HAP-1 (cell line): ENCODE results near the gene UNC119.
"Not testable (repeated sequence)": the region's sequence is repeated elsewhere in the genome, so short reads cannot be mapped to it uniquely, and the experiment has no call there.

Experiments
- DNase-seq, 2 experiments: peaks; one replicate each; pipeline ENCODE4 v3.0.0-alpha.2; 2016 to 2020; ENCODE audit warnings: low spot score in 2 of 2
- H3K27me3 ChIP-seq: fragments of 250-450 bp; sonication (Bioruptor Pico); 2 replicates; pipeline ENCODE4 v1.5.1; 2020; ENCODE audit warnings: low read depth, mild to moderate bottlenecking, moderate library complexity
- H3K36me3 ChIP-seq: fragments of 250-450 bp; sonication (Bioruptor Pico); replicated peaks from 2 replicates; pipeline ENCODE4 v1.5.1; 2020; ENCODE audit warnings: mild to moderate bottlenecking
- H3K4me1 ChIP-seq: fragments of 250-450 bp; sonication (Bioruptor Pico); 2 replicates; pipeline ENCODE4 v1.5.1; 2020; ENCODE audit warnings: mild to moderate bottlenecking
- H3K4me3 ChIP-seq: fragments of 250-450 bp; sonication (Bioruptor Pico); 2 replicates; pipeline ENCODE4 v1.5.1; 2020; ENCODE audit warnings: mild to moderate bottlenecking, moderate library complexity
- H3K9me3 ChIP-seq: fragments of 250-450 bp; sonication (Bioruptor Pico); 2 replicates; pipeline ENCODE4 v1.5.1; 2020; ENCODE audit warnings: mild to moderate bottlenecking, moderate library complexity
- in situ Hi-C: fragments of 300-500 bp; cut with MboI; formaldehyde crosslinking; loops from 3 replicates; pipeline ENCODE4 v1.14.3; 2020; ENCODE audit warnings: low sequenced_read_pairs, inconsistent platforms, mixed read lengths

Gene UNC119

DNA sequence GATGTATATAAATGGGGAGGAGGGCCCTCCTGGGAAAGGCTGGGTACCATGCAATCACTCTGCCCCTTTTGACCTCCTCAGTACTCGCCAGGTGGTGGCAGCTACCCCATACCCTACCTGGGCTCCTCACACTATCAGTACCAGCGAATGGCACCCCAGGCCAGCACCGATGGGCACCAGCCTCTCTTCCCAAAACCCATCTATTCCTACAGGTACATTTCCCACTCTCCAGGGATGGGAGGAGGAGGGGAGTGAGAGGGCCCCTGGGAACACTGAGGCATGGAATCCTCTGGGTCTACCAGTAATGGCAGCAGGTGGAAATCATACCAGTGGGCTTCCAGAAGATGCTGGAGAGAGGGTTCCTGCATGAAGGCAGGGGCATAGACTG is 23.4 kb downstream of the UNC119 start:
- DNase-seq, result no peak
- in situ Hi-C loops, result no loop called here
- Histone ChIP-seq H3K4me1 (peaks cover 4% of the 10 kb centered on the region), H3K36me3 (no peaks in the 10 kb centered on the region), H3K27me3 (peaks cover 10% of the 10 kb centered on the region; the same call in 1 of the 2 replicates), H3K9me3 (no peaks in the 10 kb centered on the region), H3K4me3 (no peak overlapping the region)

- in situ Hi-C loops, result no loop called here
- DNase-seq, result no peak
- no peaks in the 10 kb centered on the region for H3K36me3 ChIP-seq
- H3K4me1 ChIP-seq, result peaks cover 4% of the 10 kb centered on the region
- H3K9me3 ChIP-seq, result no peaks in the 10 kb centered on the region
- H3K27me3 ChIP-seq, result peaks cover 10% of the 10 kb centered on the region; the same call in 1 of the 2 replicates
- no peak overlapping the region for H3K4me3 ChIP-seq
These were observed 24.0 kb downstream of the UNC119 start for GRCh38 chr17:28528327-28529012.

DNA sequence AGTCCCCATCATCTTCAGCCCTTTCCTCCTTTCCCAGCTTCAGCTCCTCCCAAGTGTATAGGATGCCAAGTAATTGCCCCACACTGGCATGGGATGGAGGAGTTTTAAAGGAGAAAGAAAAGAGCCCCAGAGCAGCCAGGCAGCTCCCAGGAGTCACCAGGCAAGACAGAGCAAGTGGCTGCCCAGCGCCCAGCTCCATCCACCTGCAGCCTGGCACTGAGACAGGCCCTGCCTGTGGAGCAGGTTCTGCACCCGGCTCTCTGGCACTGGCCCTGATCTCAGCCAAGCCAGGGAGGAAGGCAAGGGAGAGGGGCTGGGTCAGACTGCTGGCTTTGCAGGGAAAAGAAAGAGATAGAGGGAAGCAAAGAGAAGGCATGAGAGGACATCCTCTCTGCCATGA is 24.6 kb downstream of the UNC119 start:
- no peak for DNase-seq
- peaks cover 10% of the 10 kb centered on the region; the same call in 1 of the 2 replicates for H3K27me3 ChIP-seq
- peaks cover 4% of the 10 kb centered on the region for H3K4me1 ChIP-seq
- no peak overlapping the region for H3K4me3 ChIP-seq
- in situ Hi-C loops, result no loop called here
- H3K36me3 ChIP-seq, result no peaks in the 10 kb centered on the region
- H3K9me3 ChIP-seq, result no peaks in the 10 kb centered on the region

- in situ Hi-C loops, result no loop called here
- peaks cover 4% of the 10 kb centered on the region for H3K4me1 ChIP-seq
- no peak for DNase-seq
- peaks cover 10% of the 10 kb centered on the region; the same call in 1 of the 2 replicates for H3K27me3 ChIP-seq
- H3K36me3 ChIP-seq, result no peaks in the 10 kb centered on the region
- no peaks in the 10 kb centered on the region for H3K9me3 ChIP-seq
- H3K4me3 ChIP-seq, result no peak overlapping the region
These were observed 25.2 kb downstream of the UNC119 start for GRCh38 chr17:28527181-28527681.

GRCh38 chr17:28526381-28526780 is 26.0 kb downstream of the UNC119 start:
- peaks cover 4% of the 10 kb centered on the region for H3K4me1 ChIP-seq
- in situ Hi-C loops, result no loop called here
- DNase-seq, result no peak

GRCh38 chr17:28524476-28525424 is 27.7 kb downstream of the UNC119 start:
- Histone ChIP-seq H3K9me3 (no peaks in the 10 kb centered on the region), H3K4me3 (no peak overlapping the region), H3K4me1 (peaks cover 4% of the 10 kb centered on the region), H3K36me3 (no peaks in the 10 kb centered on the region), H3K27me3 (no peaks in the 10 kb centered on the region)
- in situ Hi-C loops, result no loop called here
- peak; percentile 38 to 41 for DNase-seq

More at GRCh38 chr17:28526381-28526780, 26.0 kb downstream of the UNC119 start:
- no peak overlapping the region for H3K4me3 ChIP-seq
- no peaks in the 10 kb centered on the region for H3K9me3 ChIP-seq
- no peaks in the 10 kb centered on the region for H3K36me3 ChIP-seq
- peaks cover 6% of the 10 kb centered on the region; the same call in 1 of the 2 replicates for H3K27me3 ChIP-seq

DNA sequence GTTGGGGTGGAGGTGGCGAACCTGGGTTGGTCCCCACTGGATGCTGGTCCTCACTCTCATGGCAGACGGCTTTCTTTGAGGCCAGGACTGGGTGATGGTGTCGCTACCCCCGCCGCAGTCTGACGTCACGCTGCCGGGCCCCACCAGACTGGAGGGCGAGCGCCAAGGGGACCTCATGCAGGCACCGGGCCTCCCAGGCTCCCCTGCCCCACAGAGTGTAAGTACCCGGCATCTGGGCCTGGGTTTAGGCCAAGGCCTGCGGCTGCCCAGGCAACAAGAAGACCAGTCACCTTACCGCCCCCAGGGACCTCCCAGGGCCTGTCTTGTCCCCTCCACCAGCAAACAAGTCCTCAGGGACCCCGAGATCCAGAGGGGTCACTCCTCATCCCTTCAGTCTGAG is 28.5 kb downstream of the UNC119 start:
- H3K4me1 ChIP-seq, result peaks cover 4% of the 10 kb centered on the region
- in situ Hi-C loops, result no loop called here
- H3K4me3 ChIP-seq, result no peak overlapping the region
- no peaks in the 10 kb centered on the region for H3K36me3 ChIP-seq
- no peak for DNase-seq
- no peaks in the 10 kb centered on the region for H3K9me3 ChIP-seq
- H3K27me3 ChIP-seq, result no peaks in the 10 kb centered on the region

- Histone ChIP-seq H3K36me3 (no peaks in the 10 kb centered on the region), H3K4me3 (no peak overlapping the region), H3K4me1 (peaks cover 4% of the 10 kb centered on the region), H3K9me3 (no peaks in the 10 kb centered on the region), H3K27me3 (0 out of 2 replicates have a peak, but pooled peaks cover 6% of the 10 kb centered on the region)
- in situ Hi-C loops, result no loop called here
- no peak for DNase-seq
These were observed 29.2 kb downstream of the UNC119 start for GRCh38 chr17:28523186-28523585.

- H3K9me3 ChIP-seq, DNase-seq, H3K27me3 ChIP-seq, H3K36me3 ChIP-seq, H3K4me3 ChIP-seq, H3K4me1 ChIP-seq, in situ Hi-C loops: not testable (repeated sequence)
These were observed 30.1 kb downstream of the UNC119 start for GRCh38 chr17:28522281-28522680.

- in situ Hi-C loops, result no loop called here
- Histone ChIP-seq H3K36me3 (no peaks in the 10 kb centered on the region), H3K4me3 (no peak overlapping the region), H3K4me1 (peaks cover 4% of the 10 kb centered on the region), H3K9me3 (no peaks in the 10 kb centered on the region), H3K27me3 (0 out of 2 replicates have a peak, but pooled peaks cover 6% of the 10 kb centered on the region)
- DNase-seq, result no peak
These were observed 30.9 kb downstream of the UNC119 start for GRCh38 chr17:28521311-28522085.

- Histone ChIP-seq H3K27me3 (0 out of 2 replicates have a peak, but pooled peaks cover 6% of the 10 kb centered on the region), H3K4me1 (peaks cover 4% of the 10 kb centered on the region), H3K36me3 (no peaks in the 10 kb centered on the region), H3K9me3 (no peaks in the 10 kb centered on the region), H3K4me3 (no peak overlapping the region)
- in situ Hi-C loops, result no loop called here
- no peak for DNase-seq
These were observed 31.7 kb downstream of the UNC119 start for GRCh38 chr17:28520687-28521086.

- Histone ChIP-seq H3K4me1 (no peaks in the 10 kb centered on the region), H3K9me3 (no peaks in the 10 kb centered on the region), H3K4me3 (no peak overlapping the region), H3K36me3 (no peaks in the 10 kb centered on the region), H3K27me3 (peaks cover 12% of the 10 kb centered on the region)
- no peak for DNase-seq
- in situ Hi-C loops, result loop anchor here (10.0 kb wide), 1 partner anchor 56 kb away; the partner anchor contains the start of genes ALDOC and PIGS
These were observed 33.2 kb downstream of the UNC119 start for GRCh38 chr17:28519236-28519635.

DNA sequence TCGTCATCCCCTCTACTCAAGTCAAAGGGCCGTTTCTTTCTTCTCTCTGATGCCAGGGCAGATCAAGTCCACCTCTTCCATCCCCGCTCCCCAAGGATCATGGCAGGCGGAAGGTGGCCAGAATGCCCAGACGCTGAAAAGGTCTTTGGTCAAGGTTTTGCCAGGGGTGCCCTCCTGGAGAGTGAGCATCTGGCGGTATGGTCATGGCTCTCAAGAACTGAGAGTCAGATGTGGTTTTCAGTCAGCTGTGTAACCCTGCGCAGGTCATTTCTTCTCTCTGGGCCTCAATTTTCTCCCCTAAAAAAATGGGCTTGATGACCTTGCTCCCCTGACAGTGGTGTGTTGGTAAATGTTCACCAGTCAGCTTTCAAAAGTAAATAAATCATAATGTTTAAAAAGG is 33.8 kb downstream of the UNC119 start:
- Histone ChIP-seq H3K4me3 (no peak overlapping the region), H3K9me3 (no peaks in the 10 kb centered on the region), H3K4me1 (no peaks in the 10 kb centered on the region), H3K27me3 (peaks cover 18% of the 10 kb centered on the region), H3K36me3 (no peaks in the 10 kb centered on the region)
- in situ Hi-C loops, result loop anchor here (10.0 kb wide), 1 partner anchor 56 kb away; the partner anchor contains the start of genes ALDOC and PIGS
- no peak for DNase-seq
